GM12878 (cell line): ENCODE measurements around the gene TMEM109. TPM values are rescaled to one million over a fixed set of nuclear protein-coding genes. Genes with fewer than 3 reads are reported as not detected.

ENCODE experiments used
- BRCA1 ChIP-seq: IDR thresholded peaks from 2 replicates; pipeline ENCODE4 v1.6.1; 2011; ENCODE audit warnings: low read depth, low read length, improper control_type of control experiment
- ESRRA ChIP-seq: IDR thresholded peaks from 2 replicates; pipeline ENCODE4 v1.6.1; 2012; ENCODE audit warnings: mild to moderate bottlenecking, low read length, improper control_type of control experiment
- IRF4 ChIP-seq: IDR thresholded peaks from 2 replicates; pipeline ENCODE4 v1.6.1; 2011; ENCODE audit warnings: low read depth, low read length
- KDM1A ChIP-seq: fragments of 200-600 bp; sonication (generic); IDR thresholded peaks from 2 replicates; pipeline ENCODE4 v1.6.1; 2016; ENCODE audit warnings: borderline replicate concordance
- NBN ChIP-seq: fragments of 450-650 bp; IDR thresholded peaks from 2 replicates; pipeline ENCODE4 v1.6.1; 2016
- YBX1 ChIP-seq: fragments of 450-650 bp; IDR thresholded peaks from 2 replicates; pipeline ENCODE4 v1.6.1; 2016; ENCODE audit warnings: antibody characterized with exemption
- ZNF622 ChIP-seq: fragments of 450-650 bp; IDR thresholded peaks from 2 replicates; pipeline ENCODE4 v1.6.1; 2017; ENCODE audit warnings: mild to moderate bottlenecking, inconsistent platforms
- polyA plus RNA-seq, 11 experiments: library from polyadenylated mRNA; depleted of rRNA in 4 of 11; unstranded in 6 of 11; stranded (reverse) in 5 of 11; fragments of >200 nt; fragmentation: Nextera tagmentation in 4 of 11; fragmentation: Illumina TruSeq in 1 of 11; extraction: Ambion mirVana in 4 of 11; extraction: Trizol in 1 of 11; gene quantifications; 1 replicate in 1 of 11; 2 replicates in 10 of 11; pipeline versions ENCODE4 v1.2.1 to v1.2.3, GENCODE V29; 2011 to 2016; ENCODE audit warnings: inconsistent platforms in 2 of 11, missing spikeins in 2 of 11, low read depth in 1 of 11
- total RNA-seq, 4 experiments: library from RNA; depleted of rRNA in 3 of 4; stranded (reverse); fragments of >200 nt in 3 of 4; fragmentation: Illumina TruSeq in 1 of 4; extraction: Trizol in 1 of 4; gene quantifications; 2 replicates each; pipeline versions ENCODE4 v1.2.1 to v1.2.3, GENCODE V29; 2013 to 2021
- TF ChIP-seq, protein P1 (sequence below): fragments of 150-350 bp; IDR thresholded peaks from 2 replicates; pipeline ENCODE4 v1.6.1; 2016; ENCODE audit warnings: low read depth, low read length
- TF ChIP-seq, protein P2 (sequence below): fragments of 450-650 bp; IDR thresholded peaks from 2 replicates; pipeline ENCODE4 v1.6.1; 2018; ENCODE audit warnings: mild to moderate bottlenecking, low read depth, moderate library complexity; ENCODE audit not compliant: partially characterized antibody
- TF ChIP-seq, protein P3 (sequence below): fragments of 450-650 bp; formaldehyde crosslinking; IDR thresholded peaks from 2 replicates; pipeline ENCODE4 v1.5.0; 2022; ENCODE audit warnings: mild to moderate bottlenecking, missing genetic modification characterization

Gene TMEM109
- total and polyA plus RNA-seq, 10 of the 15 experiments (the other 5 are each of a cell fraction or from before 2014, with no cell fraction given), result 21.9 to 199 (median 85.2) TPM

DNA sequence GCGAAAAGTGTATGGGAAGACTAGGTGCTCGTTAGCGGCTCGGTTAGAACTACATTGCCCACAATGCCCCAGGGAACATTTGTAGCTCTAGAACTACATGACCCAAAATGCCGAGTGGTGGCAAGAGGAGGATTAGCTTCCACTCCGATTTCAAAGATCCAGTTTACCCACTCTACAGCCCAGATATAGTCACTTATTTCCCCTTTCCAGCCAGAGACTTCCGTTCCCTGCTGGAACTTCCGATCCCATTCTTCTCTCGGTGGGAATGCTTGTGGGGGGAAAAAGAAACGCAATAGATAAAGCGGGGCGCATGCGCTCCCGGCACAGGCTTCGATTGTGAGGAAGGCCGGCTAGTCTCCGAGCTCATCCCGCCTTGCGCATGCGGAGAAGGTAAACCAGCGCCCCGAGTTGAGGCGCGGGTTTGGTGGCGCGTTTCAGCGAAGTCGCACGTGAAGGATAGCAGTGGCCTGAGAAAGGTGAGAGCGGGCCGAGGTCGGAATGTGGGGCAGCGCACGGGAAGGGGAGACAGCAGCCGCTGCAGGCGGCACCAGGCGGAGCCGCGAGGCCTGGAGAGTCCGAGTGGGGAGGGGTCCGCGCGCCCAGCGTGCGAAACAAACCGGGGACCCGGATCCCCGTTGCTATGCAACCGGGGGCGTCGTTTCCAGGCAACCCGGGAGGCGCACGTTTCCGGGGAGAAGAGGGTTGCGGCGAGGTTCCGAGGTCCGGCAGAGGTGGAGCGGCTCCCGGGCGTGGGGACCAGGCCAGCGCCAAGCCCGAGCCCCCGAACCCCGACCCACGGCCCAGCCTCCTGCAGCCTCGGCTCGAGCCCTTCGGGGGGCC lies at the start of gene TMEM109 (continued):
- TF ChIP-seq ZNF622 (no peak), ESRRA (no peak; the same call in 1 of the 2 replicates), KDM1A (no peak), YBX1 (no peak), NBN (0 out of 2 replicates have a peak, but pooled peaks have one; percentile 38), IRF4 (no peak), BRCA1 (no peak)
- TF ChIP-seq, protein P1, sequence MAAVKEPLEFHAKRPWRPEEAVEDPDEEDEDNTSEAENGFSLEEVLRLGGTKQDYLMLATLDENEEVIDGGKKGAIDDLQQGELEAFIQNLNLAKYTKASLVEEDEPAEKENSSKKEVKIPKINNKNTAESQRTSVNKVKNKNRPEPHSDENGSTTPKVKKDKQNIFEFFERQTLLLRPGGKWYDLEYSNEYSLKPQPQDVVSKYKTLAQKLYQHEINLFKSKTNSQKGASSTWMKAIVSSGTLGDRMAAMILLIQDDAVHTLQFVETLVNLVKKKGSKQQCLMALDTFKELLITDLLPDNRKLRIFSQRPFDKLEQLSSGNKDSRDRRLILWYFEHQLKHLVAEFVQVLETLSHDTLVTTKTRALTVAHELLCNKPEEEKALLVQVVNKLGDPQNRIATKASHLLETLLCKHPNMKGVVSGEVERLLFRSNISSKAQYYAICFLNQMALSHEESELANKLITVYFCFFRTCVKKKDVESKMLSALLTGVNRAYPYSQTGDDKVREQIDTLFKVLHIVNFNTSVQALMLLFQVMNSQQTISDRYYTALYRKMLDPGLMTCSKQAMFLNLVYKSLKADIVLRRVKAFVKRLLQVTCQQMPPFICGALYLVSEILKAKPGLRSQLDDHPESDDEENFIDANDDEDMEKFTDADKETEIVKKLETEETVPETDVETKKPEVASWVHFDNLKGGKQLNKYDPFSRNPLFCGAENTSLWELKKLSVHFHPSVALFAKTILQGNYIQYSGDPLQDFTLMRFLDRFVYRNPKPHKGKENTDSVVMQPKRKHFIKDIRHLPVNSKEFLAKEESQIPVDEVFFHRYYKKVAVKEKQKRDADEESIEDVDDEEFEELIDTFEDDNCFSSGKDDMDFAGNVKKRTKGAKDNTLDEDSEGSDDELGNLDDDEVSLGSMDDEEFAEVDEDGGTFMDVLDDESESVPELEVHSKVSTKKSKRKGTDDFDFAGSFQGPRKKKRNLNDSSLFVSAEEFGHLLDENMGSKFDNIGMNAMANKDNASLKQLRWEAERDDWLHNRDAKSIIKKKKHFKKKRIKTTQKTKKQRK, result no peak
- TF ChIP-seq, protein P2, sequence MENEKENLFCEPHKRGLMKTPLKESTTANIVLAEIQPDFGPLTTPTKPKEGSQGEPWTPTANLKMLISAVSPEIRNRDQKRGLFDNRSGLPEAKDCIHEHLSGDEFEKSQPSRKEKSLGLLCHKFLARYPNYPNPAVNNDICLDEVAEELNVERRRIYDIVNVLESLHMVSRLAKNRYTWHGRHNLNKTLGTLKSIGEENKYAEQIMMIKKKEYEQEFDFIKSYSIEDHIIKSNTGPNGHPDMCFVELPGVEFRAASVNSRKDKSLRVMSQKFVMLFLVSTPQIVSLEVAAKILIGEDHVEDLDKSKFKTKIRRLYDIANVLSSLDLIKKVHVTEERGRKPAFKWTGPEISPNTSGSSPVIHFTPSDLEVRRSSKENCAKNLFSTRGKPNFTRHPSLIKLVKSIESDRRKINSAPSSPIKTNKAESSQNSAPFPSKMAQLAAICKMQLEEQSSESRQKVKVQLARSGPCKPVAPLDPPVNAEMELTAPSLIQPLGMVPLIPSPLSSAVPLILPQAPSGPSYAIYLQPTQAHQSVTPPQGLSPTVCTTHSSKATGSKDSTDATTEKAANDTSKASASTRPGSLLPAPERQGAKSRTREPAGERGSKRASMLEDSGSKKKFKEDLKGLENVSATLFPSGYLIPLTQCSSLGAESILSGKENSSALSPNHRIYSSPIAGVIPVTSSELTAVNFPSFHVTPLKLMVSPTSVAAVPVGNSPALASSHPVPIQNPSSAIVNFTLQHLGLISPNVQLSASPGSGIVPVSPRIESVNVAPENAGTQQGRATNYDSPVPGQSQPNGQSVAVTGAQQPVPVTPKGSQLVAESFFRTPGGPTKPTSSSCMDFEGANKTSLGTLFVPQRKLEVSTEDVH, result no peak
- TF ChIP-seq, protein P3, sequence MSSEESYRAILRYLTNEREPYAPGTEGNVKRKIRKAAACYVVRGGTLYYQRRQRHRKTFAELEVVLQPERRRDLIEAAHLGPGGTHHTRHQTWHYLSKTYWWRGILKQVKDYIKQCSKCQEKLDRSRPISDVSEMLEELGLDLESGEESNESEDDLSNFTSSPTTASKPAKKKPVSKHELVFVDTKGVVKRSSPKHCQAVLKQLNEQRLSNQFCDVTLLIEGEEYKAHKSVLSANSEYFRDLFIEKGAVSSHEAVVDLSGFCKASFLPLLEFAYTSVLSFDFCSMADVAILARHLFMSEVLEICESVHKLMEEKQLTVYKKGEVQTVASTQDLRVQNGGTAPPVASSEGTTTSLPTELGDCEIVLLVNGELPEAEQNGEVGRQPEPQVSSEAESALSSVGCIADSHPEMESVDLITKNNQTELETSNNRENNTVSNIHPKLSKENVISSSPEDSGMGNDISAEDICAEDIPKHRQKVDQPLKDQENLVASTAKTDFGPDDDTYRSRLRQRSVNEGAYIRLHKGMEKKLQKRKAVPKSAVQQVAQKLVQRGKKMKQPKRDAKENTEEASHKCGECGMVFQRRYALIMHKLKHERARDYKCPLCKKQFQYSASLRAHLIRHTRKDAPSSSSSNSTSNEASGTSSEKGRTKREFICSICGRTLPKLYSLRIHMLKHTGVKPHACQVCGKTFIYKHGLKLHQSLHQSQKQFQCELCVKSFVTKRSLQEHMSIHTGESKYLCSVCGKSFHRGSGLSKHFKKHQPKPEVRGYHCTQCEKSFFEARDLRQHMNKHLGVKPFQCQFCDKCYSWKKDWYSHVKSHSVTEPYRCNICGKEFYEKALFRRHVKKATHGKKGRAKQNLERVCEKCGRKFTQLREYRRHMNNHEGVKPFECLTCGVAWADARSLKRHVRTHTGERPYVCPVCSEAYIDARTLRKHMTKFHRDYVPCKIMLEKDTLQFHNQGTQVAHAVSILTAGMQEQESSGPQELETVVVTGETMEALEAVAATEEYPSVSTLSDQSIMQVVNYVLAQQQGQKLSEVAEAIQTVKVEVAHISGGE (CRISPR knock-in tag), result no peak
